Stimulated activated CD8-positive, alpha-beta memory T cell treated with anti-CD3 and anti-CD28 coated beads, Interleukin-4, amount 100 ng/mL, for 1 hour (primary cell): ENCODE measurements around the gene GLYAT.
"Not testable (repeated sequence)": the region's sequence is repeated elsewhere in the genome, so short reads cannot be mapped to it uniquely, and the experiment has no call there.

Source experiments
- DNase-seq, 2 donors: peaks; one replicate each; pipeline ENCODE4 v3.0.0-alpha.2; 2020; ENCODE audit warnings: low read depth in 2 of 2, low spot score in 1 of 2

The GLYAT gene

GRCh38 chr11:58742981-58743880 is 11.5 kb upstream of the GLYAT start:
- no peak for DNase-seq

- DNase-seq = no peak
Measured at GRCh38 chr11:58742140-58742539, 10.4 kb upstream of the GLYAT start.

- DNase-seq = no peak
Measured at GRCh38 chr11:58741127-58741526, 9.4 kb upstream of the GLYAT start.

- DNase-seq = no peak
Measured at GRCh38 chr11:58740447-58740846, 8.7 kb upstream of the GLYAT start.

- no peak for DNase-seq
Measured at GRCh38 chr11:58739725-58740430, 8.1 kb upstream of the GLYAT start.

- DNase-seq = no peak
Measured at GRCh38 chr11:58734681-58735490, 3.1 kb upstream of the GLYAT start.

GRCh38 chr11:58730507-58731089 is 1.1 kb downstream of the GLYAT start:
- no peak for DNase-seq

- no peak for DNase-seq
Measured at GRCh38 chr11:58727415-58727797, 4.3 kb downstream of the GLYAT start.

- DNase-seq = no peak
Measured at GRCh38 chr11:58726737-58727414, 4.9 kb downstream of the GLYAT start.

GRCh38 chr11:58719406-58720117 is 12.2 kb downstream of the GLYAT start:
- no peak for DNase-seq

GRCh38 chr11:58712531-58712930 is 19.2 kb downstream of the GLYAT start:
- no peak for DNase-seq

- DNase-seq = no peak
Measured at GRCh38 chr11:58711832-58712231, 19.9 kb downstream of the GLYAT start.

- no peak for DNase-seq
Measured at GRCh38 chr11:58707767-58708166, 24.0 kb downstream of the GLYAT start.

- not testable (repeated sequence) for DNase-seq
Measured at GRCh38 chr11:58696825-58697224, 34.9 kb downstream of the GLYAT start.

GRCh38 chr11:58693026-58693425 is 38.7 kb downstream of the GLYAT start:
- no peak for DNase-seq

- no peak for DNase-seq
Measured at GRCh38 chr11:58691675-58692074, 40.1 kb downstream of the GLYAT start.

- DNase-seq = no peak
Measured at GRCh38 chr11:58688789-58689503, 42.8 kb downstream of the GLYAT start.

GRCh38 chr11:58685973-58686722 is 45.6 kb downstream of the GLYAT start:
- DNase-seq = no peak

- DNase-seq = not testable (repeated sequence)
Measured at GRCh38 chr11:58682660-58683059, 49.1 kb downstream of the GLYAT start.
